H1 (cell line): ENCODE measurements around the gene PPAN. TPM values are rescaled to one million over a fixed set of nuclear protein-coding genes. Genes with fewer than 3 reads are reported as not detected.
A peak's percentile ranks its signal among the peaks of the same experiment; 100 is the strongest.

Experiments used
- CEBPB ChIP-seq: IDR thresholded peaks from 2 replicates; pipeline ENCODE4 v1.6.1; 2012; ENCODE audit warnings: low read depth, low read length
- CHD7 ChIP-seq: fragments of 300-600 bp; sonication (generic); IDR thresholded peaks from 2 replicates; pipeline ENCODE4 v1.7.1; 2012; ENCODE audit warnings: low read length, moderate library complexity, mild to moderate bottlenecking, inconsistent platforms; ENCODE audit not compliant: insufficient replicate concordance
- E2F6 ChIP-seq: IDR thresholded peaks from 2 replicates; pipeline ENCODE4 v1.6.1; 2012; ENCODE audit warnings: inconsistent platforms
- HDAC2 ChIP-seq, 2 experiments: fragments of 300-600 bp in 1 of 2; sonication (generic) in 1 of 2; IDR thresholded peaks; 2 replicates each; pipeline ENCODE4 v1.6.1; 2011 to 2012; ENCODE audit warnings: low read depth in 2 of 2, low read length in 2 of 2, mild to moderate bottlenecking in 2 of 2, moderate library complexity in 2 of 2, borderline replicate concordance in 1 of 2, inconsistent platforms in 1 of 2
- KDM5A ChIP-seq: fragments of 200-600 bp; IDR thresholded peaks from 2 replicates; pipeline ENCODE4 v1.7.1; 2012; ENCODE audit warnings: mild to moderate bottlenecking, low read length, inconsistent platforms, mixed read lengths
- POLR2A ChIP-seq, 2 experiments: IDR thresholded peaks; 1 replicate in 1 of 2; 2 replicates in 1 of 2; pipeline ENCODE4 v1.6.1; 2011; ENCODE audit warnings: low read depth in 2 of 2, low read length in 2 of 2, mild to moderate bottlenecking in 2 of 2; ENCODE audit errors: control extremely low read depth in 1 of 2
- POU5F1 ChIP-seq: IDR thresholded peaks from 2 replicates; pipeline ENCODE4 v1.6.1; 2011; ENCODE audit warnings: low read depth, mild to moderate bottlenecking, low read length, moderate library complexity
- RFX5 ChIP-seq: IDR thresholded peaks from 2 replicates; pipeline ENCODE4 v1.6.1; 2011; ENCODE audit warnings: low read depth, low read length, improper control_type of control experiment, borderline replicate concordance
- TAF7 ChIP-seq: optimal IDR thresholded peaks from 2 replicates; pipeline ENCODE3; 2011; ENCODE audit warnings: low read depth, mild to moderate bottlenecking, inconsistent platforms, low read length, moderate library complexity, borderline replicate concordance
- TEAD4 ChIP-seq: IDR thresholded peaks from 2 replicates; pipeline ENCODE4 v1.6.1; 2012; ENCODE audit warnings: low read depth, low read length, inconsistent platforms, mixed read lengths
- polyA plus RNA-seq, 7 experiments: library from polyadenylated mRNA; depleted of rRNA in 3 of 7; stranded (reverse) in 5 of 7; unstranded in 2 of 7; fragments of >200 nt in 5 of 7; fragments of 200-250 nt in 2 of 7; gene quantifications; 1 replicate in 5 of 7; 2 replicates in 1 of 7; 4 replicates in 1 of 7; pipeline versions ENCODE4 v1.2.1 to v1.2.3, GENCODE V29; 2011 to 2013; ENCODE audit warnings: missing spikeins in 2 of 7, mixed read lengths in 2 of 7
- total RNA-seq: library from RNA; stranded (reverse); fragmentation: NEBNext Ultra II Directional; extraction: Animal tissue kit (Norgen Biotek cat#: 25700); gene quantifications from 2 replicates; pipeline ENCODE4 v1.2.1, GENCODE V29; 2021

Gene PPAN
- total and polyA plus RNA-seq, 2 of the 8 experiments (the other 6 are each of a cell fraction or from before 2014, with no cell fraction given) = 48.8 to 74.4 TPM

GRCh38 chr19:10095948-10096614 lies 10.1 kb upstream of the PPAN start (continued):
- TF ChIP-seq KDM5A = no peak
- no peak for TF ChIP-seq HDAC2 (IDR thresholded peaks at IDR 0.05; ENCODE audit: borderline replicate concordance in 1 of 2, low read depth in 2 of 2, low read length in 2 of 2)
- no peak for TF ChIP-seq RFX5
- no peak for TF ChIP-seq TEAD4
- no peak for TF ChIP-seq CEBPB
- TF ChIP-seq POU5F1 = no peak
- peak in 1 of 2 experiments; percentile 71; a peak in 2 of 3 replicates for TF ChIP-seq POLR2A (IDR thresholded peaks at IDR 0.05; ENCODE audit: control extremely low read depth in 1 of 2, low read depth in 2 of 2, low read length in 2 of 2)
- peak; percentile 92 for TF ChIP-seq E2F6
- no peak for TF ChIP-seq TAF7
- no peak for TF ChIP-seq CHD7
